Thymus (tissue), 11 donors: ENCODE results near the gene SIDT2. TPM values are rescaled to one million over a fixed set of nuclear protein-coding genes. Genes with fewer than 3 reads are reported as not detected.
A peak's percentile ranks its signal among the peaks of the same experiment; 100 is the strongest.

Experiments
- DNase-seq, 9 donors: peaks; one replicate each; pipeline ENCODE4 v3.0.0-alpha.2; 2013; ENCODE audit warnings: low spot score in 9 of 9, low read depth in 6 of 9, missing footprints in 1 of 9
- H3K27ac ChIP-seq, 2 donors: one replicate each; pipeline ENCODE4 v1.5.1; 2013; ENCODE audit warnings: control low read depth in 1 of 2, low read depth in 1 of 2, low read length in 1 of 2, mild to moderate bottlenecking in 1 of 2, moderate library complexity in 1 of 2
- H3K27me3 ChIP-seq, 2 donors: one replicate each; pipeline ENCODE4 v1.5.1; 2013; ENCODE audit warnings: low read length in 1 of 2; ENCODE audit not compliant: control insufficient read depth in 2 of 2, insufficient read depth in 1 of 2
- H3K36me3 ChIP-seq, 2 donors: one replicate each; pipeline ENCODE4 v1.5.1; 2013; ENCODE audit warnings: low read length in 1 of 2, mild to moderate bottlenecking in 1 of 2, moderate library complexity in 1 of 2; ENCODE audit not compliant: control insufficient read depth in 2 of 2, insufficient read depth in 2 of 2
- H3K4me1 ChIP-seq, 2 donors: one replicate each; pipeline ENCODE4 v1.5.1; 2013; ENCODE audit warnings: low read length in 2 of 2; ENCODE audit not compliant: control insufficient read depth in 2 of 2, insufficient read depth in 2 of 2
- H3K4me3 ChIP-seq, 2 donors: one replicate each; pipeline ENCODE4 v1.5.1; 2013; ENCODE audit warnings: low read length in 2 of 2, control low read depth in 1 of 2, mild to moderate bottlenecking in 1 of 2
- H3K9me3 ChIP-seq, 2 donors: one replicate each; pipeline ENCODE4 v1.5.1; 2013; ENCODE audit warnings: low read length in 1 of 2, mild to moderate bottlenecking in 1 of 2; ENCODE audit not compliant: control insufficient read depth in 2 of 2, insufficient read depth in 1 of 2
- WGBS: extraction: QIAGEN DNeasy Blood & Tissue Kit; methylation state at CpG from one replicate; pipeline ENCODE4 v1.1.7; 2013; 5-methylcytosine and 5-hydroxymethylcytosine counted together
- polyA plus RNA-seq: library from polyadenylated mRNA; stranded (reverse); fragments of 200-250 nt; gene quantifications from one replicate; pipeline ENCODE4 v1.2.3, GENCODE V29; 2013
- total RNA-seq: library from RNA; stranded (reverse); fragments of 120-200 nt; gene quantifications from one replicate; pipeline ENCODE4 v1.2.4, GENCODE V29; 2013
- donor health status: healthy.

SIDT2 gene
- total and polyA plus RNA-seq, 2 donors: 5.1 to 22.5 TPM

- DNase-seq: peak in 7 of 9 donors; percentile 0 to 39 (median 10)
- Histone ChIP-seq H3K27ac (peak overlapping the region; percentile 81 to 96), H3K4me3 (peak overlapping the region; percentile 72 to 98), H3K27me3 (no peaks in the 10 kb centered on the region), H3K9me3 (no peaks in the 10 kb centered on the region), H3K4me1 (peaks cover 9 to 24% of the 10 kb centered on the region in 2 donors), H3K36me3 (peaks cover 14 to 29% of the 10 kb centered on the region in 2 donors)
- WGBS: under 1% methylated on average over 62 of the region's 62 CpGs
These were observed 33.8 kb upstream of the SIDT2 start for GRCh38 chr11:117144477-117145392.

- peak overlapping the region; percentile 72 to 98 for H3K4me3 ChIP-seq
- H3K9me3 ChIP-seq: no peaks in the 10 kb centered on the region
- H3K27ac ChIP-seq: no peak overlapping the region
- peak in 1 of 9 donors; percentile 2 for DNase-seq
- H3K27me3 ChIP-seq: no peaks in the 10 kb centered on the region
- H3K36me3 ChIP-seq: peaks cover 14 to 30% of the 10 kb centered on the region in 2 donors
- peaks cover 9 to 25% of the 10 kb centered on the region in 2 donors for H3K4me1 ChIP-seq
- 7% methylated on average over 5 of the region's 5 CpGs for WGBS
These were observed 33.2 kb upstream of the SIDT2 start for GRCh38 chr11:117145393-117145761.

- H3K4me3 ChIP-seq: no peak overlapping the region
- H3K36me3 ChIP-seq: peaks cover 14 to 30% of the 10 kb centered on the region in 2 donors
- no peaks in the 10 kb centered on the region for H3K9me3 ChIP-seq
- no peak overlapping the region for H3K27ac ChIP-seq
- WGBS: 95% methylated on average over 10 of the region's 10 CpGs
- DNase-seq: no peak
- H3K4me1 ChIP-seq: peaks cover 9 to 25% of the 10 kb centered on the region in 2 donors
- H3K27me3 ChIP-seq: no peaks in the 10 kb centered on the region
These were observed 32.0 kb upstream of the SIDT2 start for GRCh38 chr11:117146521-117146920.

GRCh38 chr11:117152066-117152465 is 26.5 kb upstream of the SIDT2 start:
- Histone ChIP-seq H3K27me3 (no peaks in the 10 kb centered on the region), H3K4me3 (no peak overlapping the region), H3K27ac (no peak overlapping the region), H3K36me3 (peaks cover 27 to 44% of the 10 kb centered on the region in 2 donors), H3K4me1 (peaks cover 0 to 5% of the 10 kb centered on the region in 2 donors), H3K9me3 (no peaks in the 10 kb centered on the region)
- WGBS: 83% methylated on average over 2 of the region's 2 CpGs
- no peak for DNase-seq

GRCh38 chr11:117154468-117154867 is 24.1 kb upstream of the SIDT2 start:
- DNase-seq: no peak
- peaks cover 20 to 39% of the 10 kb centered on the region in 2 donors for H3K36me3 ChIP-seq
- 97% methylated on average over 5 of the region's 5 CpGs for WGBS
- H3K27me3 ChIP-seq: no peaks in the 10 kb centered on the region
- H3K4me1 ChIP-seq: peaks cover 0 to 2% of the 10 kb centered on the region in 2 donors
- H3K4me3 ChIP-seq: no peak overlapping the region
- no peak overlapping the region for H3K27ac ChIP-seq
- H3K9me3 ChIP-seq: no peaks in the 10 kb centered on the region

- H3K36me3 ChIP-seq: peaks cover 35 to 57% of the 10 kb centered on the region in 2 donors
- H3K9me3 ChIP-seq: no peaks in the 10 kb centered on the region
- H3K27ac ChIP-seq: no peak overlapping the region
- WGBS: 99% methylated on average over 2 of the region's 2 CpGs
- no peak overlapping the region for H3K4me3 ChIP-seq
- no peaks in the 10 kb centered on the region for H3K27me3 ChIP-seq
- no peaks in the 10 kb centered on the region for H3K4me1 ChIP-seq
- DNase-seq: no peak
These were observed 21.0 kb upstream of the SIDT2 start for GRCh38 chr11:117157507-117157906.

GRCh38 chr11:117159892-117160291 is 18.7 kb upstream of the SIDT2 start:
- H3K9me3 ChIP-seq: no peaks in the 10 kb centered on the region
- no peak overlapping the region for H3K4me3 ChIP-seq
- no peaks in the 10 kb centered on the region for H3K4me1 ChIP-seq
- DNase-seq: no peak
- H3K36me3 ChIP-seq: peaks cover 43 to 65% of the 10 kb centered on the region in 2 donors
- H3K27ac ChIP-seq: no peak overlapping the region
- no peaks in the 10 kb centered on the region for H3K27me3 ChIP-seq
- 98% methylated on average over 2 of the region's 2 CpGs for WGBS

GRCh38 chr11:117160826-117161225 is 17.7 kb upstream of the SIDT2 start:
- H3K4me3 ChIP-seq: no peak overlapping the region
- H3K4me1 ChIP-seq: no peaks in the 10 kb centered on the region
- H3K27me3 ChIP-seq: no peaks in the 10 kb centered on the region
- no peak for DNase-seq
- H3K9me3 ChIP-seq: no peaks in the 10 kb centered on the region
- 97% methylated on average over 2 of the region's 2 CpGs for WGBS
- no peak overlapping the region for H3K27ac ChIP-seq
- peaks cover 41 to 64% of the 10 kb centered on the region in 2 donors for H3K36me3 ChIP-seq

- H3K36me3 ChIP-seq: peaks cover 45 to 69% of the 10 kb centered on the region in 2 donors
- H3K27me3 ChIP-seq: no peaks in the 10 kb centered on the region
- WGBS: 97% methylated on average over 1 of the region's 1 CpG
- H3K27ac ChIP-seq: no peak overlapping the region
- DNase-seq: no peak
- no peaks in the 10 kb centered on the region for H3K4me1 ChIP-seq
- no peaks in the 10 kb centered on the region for H3K9me3 ChIP-seq
- no peak overlapping the region for H3K4me3 ChIP-seq
These were observed 12.1 kb upstream of the SIDT2 start for GRCh38 chr11:117166491-117166890.
